Islet of Langerhans (tissue), 1 donor: ENCODE measurements around the gene DLG2.
A peak's percentile ranks its signal among the peaks of the same experiment; 100 is the strongest.
"Not testable (repeated sequence)": the region's sequence is repeated elsewhere in the genome, so short reads cannot be mapped to it uniquely, and the experiment has no call there.

ENCODE experiments used
- FAIRE-seq: peaks from one replicate; lab custom pipeline; 2011; peaks lifted over from hg19 to GRCh38; lab: Jason Lieb, UNC

Gene DLG2

DNA sequence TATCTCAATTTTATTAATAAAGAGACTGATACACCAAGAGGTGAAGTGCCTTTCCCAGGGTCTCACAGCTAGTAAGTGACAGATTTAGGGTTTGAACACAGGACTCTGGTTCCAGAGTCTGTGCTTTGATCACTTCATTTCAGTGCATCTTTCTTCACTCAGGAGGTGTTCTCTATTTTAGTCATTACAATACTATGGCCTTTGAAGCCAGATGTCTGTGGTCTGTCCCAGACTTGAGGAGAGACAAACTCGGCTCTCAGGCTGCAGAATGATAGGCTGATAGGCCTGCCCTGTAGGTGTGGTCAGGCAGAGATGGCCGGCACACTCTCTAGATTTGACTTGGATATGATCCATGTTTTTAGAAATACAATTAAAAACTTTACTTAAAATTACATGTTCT, 1862.5 kb downstream of the DLG2 start:
- no peak for FAIRE-seq

DNA sequence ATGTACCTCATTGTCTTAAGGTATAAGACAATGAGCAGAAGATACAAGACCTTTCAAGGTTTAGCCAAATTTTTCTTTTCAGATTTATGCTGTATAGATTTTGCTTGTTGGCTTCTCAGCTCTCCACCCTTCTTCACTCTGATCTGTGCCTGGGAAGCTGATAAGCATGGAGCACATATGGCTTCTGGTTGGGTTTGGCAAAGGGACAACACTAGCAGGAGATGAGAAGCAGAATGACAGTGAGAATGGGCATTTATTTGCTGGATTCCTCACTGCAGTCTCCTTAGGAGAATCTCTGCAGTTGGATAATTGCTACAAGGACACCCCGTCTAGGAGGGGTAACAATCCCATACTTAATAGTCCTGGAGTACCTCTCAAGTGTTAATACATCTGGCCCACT, 1866.2 kb downstream of the DLG2 start:
- no peak for FAIRE-seq

DNA sequence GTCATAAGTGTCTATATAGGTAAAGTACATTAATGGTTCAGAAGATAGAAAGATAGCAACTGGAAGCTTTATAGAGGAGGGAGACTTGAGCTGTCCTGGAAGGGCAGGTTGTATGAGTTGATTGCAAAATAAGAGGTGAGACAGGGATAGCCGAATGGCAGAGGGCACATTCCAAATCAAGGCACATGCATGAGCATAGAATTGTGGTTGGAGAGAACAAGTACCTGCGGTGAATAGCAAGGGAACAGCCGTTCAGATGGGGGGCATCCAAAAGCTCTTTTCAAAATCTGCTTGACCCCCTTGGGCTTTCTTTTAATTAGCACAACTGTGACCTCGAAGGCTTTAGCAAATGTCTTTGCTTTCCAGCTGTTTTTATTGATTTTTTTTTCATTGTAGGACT, 1868.0 kb downstream of the DLG2 start:
- FAIRE-seq = no peak

DNA sequence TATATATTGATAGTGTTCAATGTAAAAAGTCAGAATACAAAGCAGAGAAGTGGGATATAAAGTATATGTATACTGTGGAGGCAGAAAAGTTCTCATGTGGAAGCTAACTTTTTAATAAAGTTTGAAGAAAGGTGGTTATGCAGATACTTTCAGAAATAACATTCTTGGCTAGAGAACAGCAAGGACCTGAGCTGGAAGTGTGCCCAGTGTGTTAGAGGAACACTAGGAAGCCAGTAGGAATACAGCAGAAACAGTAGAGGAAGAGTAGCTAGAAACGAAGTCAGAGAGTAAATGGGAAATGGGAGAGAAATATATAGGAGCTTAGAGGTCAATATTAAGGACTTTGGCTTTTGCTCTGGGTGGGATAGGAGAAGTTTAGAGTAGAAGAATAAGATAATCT, 1876.1 kb downstream of the DLG2 start:
- no peak for FAIRE-seq

DNA sequence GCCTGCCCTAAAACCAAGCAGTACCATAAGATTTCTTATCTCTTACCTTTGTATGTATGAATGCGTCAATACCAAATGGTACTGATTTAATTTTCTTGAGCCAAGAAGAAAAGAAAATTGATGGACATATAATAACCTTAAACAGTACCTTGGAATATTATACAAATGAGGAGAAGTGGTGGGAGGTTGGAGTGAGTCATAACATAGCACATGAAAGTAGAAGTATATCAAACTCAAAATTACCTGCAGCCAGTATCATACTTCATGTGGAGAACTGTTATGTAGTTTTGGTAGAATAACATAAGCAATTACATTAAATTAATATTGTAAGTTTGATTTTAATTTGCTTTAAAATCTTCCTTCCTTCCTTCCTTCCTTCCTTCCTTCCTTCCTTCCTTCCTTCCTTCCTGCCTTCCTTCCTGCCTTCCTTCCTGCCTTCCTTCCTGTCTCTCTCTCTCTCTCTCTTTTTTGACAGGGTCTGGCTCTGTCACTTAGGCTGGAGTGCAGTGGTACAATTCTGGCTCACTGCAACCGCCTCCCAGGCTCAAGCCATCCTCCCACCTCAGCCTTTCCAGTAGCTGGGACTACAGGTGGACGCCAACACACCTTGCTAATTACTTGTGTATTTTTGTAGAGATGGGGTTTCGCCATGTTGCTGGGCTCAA, 1880.1 kb downstream of the DLG2 start:
- no peak for FAIRE-seq

DNA sequence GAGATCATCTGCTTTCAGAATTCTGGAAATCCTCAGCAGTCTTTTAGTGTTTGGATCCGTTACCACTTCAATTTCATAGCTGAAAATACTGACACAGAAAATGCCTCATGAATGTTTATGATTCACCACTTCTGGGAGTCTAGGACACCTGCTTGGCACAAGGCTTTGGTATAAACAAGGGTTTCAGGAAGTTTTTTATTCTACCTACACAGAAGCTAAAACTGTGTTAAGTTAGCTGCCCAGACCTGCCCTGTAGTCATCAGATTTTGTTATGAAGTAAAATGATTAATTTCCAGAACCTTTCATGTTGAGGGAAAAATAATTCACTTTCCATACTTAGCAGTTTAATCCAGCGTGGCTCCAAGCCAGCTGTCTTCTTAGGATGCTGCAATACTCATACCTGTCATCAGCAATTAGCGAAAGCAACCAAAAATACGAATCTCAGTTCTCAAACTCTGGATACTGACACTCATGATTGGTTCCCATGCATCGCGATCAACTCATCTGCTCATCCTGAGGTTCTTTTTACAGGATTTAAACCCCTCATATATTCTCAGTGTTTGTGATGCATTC, 1882.4 kb downstream of the DLG2 start:
- FAIRE-seq = no peak

DNA sequence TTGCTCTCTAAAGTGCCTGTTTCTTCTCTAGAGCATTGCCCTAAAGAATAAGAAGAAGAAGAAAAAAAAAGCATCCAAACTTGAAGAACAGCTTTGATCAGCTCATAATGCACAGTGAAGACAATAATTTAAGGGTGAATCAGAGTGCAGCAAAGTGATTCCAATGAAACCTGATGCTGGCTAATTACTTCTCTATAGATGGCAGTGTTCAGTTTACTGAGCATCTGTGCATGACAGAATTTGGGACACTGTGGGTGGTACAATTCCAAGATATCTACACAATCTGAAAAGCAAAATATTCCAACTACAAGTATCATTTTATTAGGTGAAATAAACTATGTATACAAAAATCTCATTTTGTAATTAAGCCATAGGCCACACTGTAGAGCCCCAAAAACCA, 1890.5 kb downstream of the DLG2 start:
- no peak for FAIRE-seq

DNA sequence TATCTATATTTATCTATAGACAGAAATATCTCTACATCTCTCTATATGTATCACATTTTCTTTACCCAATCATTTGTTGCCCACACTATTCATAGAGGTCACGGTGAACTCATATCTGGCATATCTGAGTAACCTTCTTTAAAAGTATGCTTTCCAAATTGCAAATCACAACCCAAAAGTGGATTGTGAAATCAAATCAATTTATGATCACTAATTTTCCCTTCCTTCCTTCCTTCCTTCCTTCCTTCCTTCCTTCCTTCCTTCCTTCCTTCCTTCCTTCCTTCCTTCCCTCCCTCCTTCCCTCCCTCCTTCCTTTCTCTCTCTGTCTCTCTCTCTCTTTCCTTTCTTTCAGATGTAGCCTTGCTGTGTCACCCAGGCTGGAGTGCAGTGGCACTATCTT, 1893.0 kb downstream of the DLG2 start:
- FAIRE-seq = no peak

DNA sequence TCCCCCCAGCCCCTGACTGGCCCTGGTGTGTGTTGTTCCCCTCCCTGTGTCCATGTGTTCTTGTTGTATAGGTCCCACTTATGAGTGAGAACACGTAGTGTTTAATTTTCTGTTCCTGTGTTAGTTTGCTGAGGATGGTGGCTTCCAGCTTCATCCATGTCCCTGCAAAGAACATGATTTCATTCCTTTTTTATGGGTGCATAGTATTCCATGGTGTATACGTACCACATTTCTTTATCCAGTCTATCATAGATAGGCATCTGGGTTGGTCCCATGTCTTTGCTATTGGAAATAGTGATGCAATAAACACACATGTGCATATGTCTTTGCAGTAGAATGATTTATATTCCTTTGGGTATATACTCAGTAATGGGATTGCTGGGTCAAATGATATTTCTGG, 1895.9 kb downstream of the DLG2 start:
- FAIRE-seq = not testable (repeated sequence)

DNA sequence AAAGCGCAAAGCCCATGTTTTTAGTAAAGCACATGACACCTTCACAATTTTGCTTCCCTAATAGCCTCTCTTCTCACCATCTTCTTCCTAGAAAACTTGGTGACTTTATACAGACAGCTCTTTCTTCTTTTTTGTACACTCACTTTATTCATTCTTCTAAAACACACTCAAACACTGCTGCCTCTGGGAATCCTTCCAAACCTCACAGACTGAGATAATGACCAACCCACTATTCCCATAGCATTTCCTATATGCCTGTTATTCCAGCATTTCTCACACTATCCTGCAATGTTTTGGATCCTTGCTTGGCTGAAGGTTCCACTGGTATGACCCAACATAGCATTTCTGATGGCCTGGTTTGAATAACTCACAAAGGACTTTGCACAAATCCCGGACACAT, 1898.9 kb downstream of the DLG2 start:
- no peak for FAIRE-seq

DNA sequence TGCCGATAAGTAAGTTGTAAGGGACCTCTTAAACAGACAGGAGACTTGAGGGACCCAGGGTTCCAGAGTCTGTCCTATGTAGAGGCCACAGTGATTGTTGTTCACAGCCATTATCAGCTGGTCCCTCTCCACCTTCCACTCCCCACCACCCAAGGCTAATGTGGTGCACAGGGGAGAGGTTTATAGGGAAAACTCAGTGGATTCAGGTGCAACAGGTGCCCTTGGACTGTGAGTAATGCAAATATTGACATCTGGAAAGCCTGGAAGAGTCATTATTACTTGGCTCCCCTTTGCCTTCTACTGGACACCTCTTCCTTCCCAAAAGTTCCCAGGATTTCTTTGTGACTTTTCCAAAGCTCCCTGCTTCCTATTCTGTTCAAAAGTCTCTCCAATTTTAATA, 1899.9 kb downstream of the DLG2 start:
- no peak for FAIRE-seq

DNA sequence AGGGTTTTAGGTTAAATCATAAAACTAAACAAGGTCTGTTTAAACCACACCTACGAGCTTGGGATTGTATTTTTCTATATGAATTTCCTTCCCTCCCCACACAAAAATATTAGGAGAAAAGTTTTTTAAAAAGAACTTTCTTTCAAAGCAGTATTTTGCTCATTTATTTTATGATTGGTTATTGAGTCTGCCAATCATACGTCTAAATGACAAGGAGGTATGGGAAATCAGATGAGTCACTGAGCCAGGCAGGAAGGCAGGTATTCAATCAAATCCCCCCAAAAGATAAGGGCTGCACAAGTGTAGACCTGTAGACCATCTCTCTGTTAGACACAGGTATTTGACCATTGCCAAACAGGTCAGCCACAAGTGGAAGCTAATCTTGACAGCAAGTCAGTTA, 1900.8 kb downstream of the DLG2 start:
- FAIRE-seq = no peak

DNA sequence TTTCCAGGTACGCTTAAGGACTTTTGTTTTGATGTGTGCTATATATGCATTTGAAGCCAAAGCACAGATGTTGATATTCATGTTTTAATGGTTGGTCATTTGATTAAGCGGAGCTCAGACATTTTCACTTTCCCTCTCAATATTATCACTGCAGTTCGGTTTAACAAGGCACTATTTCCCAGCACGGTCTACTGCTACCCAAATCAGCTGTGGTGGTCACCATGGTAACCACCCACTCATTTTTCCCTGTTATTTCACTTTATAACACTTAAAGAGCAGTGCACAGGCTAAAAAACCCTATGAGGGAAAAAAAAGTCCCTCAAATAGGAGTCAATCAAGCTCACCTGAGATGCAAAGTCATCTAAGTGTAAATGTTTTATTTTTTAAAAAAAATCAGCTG, 1901.4 kb downstream of the DLG2 start:
- FAIRE-seq = no peak

DNA sequence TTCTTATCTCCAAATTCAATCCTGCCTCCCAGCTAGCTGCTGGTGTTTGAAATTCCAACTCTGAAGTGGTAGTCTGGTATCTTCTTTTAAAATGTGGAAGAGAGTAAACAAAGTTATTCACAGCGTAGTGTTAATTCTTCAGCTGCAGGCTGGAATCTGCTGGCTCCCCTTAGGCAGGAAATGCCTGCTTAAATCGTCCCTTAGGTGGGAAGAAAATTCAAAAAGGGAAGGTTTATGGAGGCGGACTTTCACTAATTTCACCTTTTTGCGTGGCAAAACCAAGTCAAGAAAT, 1901.9 kb downstream of the DLG2 start:
- no peak for FAIRE-seq

DNA sequence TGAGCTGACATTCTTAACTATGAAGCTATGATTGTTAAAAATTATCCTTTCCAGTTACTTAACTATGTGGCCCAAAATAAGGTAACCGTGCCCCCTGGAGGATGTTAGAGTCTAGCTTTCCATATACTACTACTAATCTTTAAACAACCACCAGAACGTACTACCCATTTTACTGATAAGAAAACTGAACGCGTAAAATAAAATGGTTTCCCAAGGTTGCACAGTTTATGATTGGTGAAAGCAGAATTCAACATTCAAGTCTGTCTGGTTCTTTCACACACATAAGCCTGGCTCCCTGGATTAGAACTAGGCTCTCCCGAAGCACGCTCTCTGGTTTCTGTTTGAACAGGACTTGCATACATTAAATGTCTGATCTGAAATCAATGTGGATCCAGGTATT, 1903.1 kb downstream of the DLG2 start:
- FAIRE-seq = peak; percentile 85

DNA sequence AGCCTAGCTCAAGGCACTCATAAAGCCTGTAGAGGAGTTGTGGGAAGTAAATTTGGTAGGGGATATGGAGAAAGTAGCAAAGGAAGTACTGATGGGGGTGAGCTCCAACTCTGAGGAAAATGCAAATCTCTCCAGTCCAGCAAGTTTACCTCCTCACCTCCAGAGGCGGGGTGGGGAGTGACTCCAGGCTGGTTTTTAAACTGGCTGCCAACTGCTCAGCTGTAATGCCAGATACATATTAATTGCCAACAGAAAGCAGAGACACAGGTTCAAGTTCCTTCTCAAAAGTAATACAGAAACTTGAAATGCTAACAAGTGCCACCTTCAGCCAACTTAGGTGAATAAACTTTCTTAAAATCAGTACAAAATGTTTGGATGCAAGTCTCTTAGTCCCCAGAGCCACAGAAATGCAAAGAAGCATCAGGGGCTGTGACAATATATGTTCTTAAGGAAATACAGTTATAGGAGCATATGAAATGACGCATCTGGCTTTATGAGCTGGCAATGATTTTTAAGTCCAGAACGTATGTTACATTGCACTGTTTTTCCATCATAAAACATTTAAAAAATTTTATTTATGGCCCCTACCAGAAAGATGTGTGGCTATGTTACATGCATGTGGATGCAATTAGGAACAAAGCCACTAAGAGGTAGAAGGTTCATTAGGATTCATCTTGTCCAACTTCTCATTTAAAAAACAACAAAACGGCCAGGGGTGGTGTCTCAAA, 1904.6 kb downstream of the DLG2 start:
- FAIRE-seq = no peak

DNA sequence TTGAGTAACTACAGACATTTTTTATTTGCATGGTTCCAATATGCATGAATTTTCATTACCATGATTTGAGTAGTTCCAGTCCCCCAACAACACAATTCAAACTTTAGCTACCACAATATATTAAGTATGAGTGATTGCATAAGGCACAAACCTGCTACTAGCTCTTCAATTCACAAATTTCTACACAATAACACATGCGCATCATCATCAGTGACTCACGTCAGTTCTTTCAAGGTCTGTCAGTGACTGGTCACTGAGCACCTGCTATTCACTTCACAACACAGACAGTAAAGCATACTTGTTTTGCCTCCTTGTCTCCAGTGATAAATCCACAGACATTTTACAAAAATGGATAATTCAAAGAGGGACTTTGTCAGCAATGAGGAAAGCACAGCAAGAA, 1905.9 kb downstream of the DLG2 start:
- FAIRE-seq = no peak

DNA sequence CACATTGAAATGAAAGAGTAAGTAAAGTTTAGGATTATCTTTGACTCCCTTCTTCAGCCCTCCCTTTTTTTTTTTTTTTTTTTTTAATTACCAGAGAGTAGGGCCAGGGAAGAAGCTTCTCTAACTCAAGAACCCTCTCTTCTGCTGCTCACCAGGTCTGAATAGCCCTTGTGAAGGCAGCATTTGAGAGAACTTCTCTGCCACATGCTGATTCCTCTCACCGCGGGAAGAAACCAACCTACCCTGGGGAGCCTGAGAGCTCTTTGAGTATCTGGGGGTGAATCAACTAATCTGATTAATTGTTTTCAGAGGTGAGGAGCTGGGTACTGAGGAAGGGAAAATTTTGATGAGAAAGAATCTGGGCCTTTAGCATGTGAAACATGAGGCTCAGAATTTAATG, 1906.5 kb downstream of the DLG2 start:
- FAIRE-seq = no peak

DNA sequence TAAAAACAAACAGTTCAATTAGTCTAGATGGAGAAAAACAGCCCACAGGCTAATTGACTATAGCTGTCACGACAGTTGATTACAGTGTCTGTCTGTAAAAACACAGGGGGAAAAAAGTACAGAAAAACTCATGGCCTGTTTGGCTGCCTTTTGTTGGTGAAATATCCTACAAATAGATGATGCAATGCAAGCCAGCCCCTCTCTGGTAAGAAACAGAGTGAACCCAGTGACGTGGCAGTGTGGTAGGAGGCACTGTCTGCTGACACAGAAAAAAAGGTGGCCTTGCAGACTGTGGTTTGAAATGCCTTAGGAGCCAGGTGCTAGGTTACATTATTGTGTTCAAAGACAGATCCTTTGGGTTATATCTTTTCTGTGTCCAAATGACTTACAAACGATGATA, 1909.6 kb downstream of the DLG2 start:
- no peak for FAIRE-seq

DNA sequence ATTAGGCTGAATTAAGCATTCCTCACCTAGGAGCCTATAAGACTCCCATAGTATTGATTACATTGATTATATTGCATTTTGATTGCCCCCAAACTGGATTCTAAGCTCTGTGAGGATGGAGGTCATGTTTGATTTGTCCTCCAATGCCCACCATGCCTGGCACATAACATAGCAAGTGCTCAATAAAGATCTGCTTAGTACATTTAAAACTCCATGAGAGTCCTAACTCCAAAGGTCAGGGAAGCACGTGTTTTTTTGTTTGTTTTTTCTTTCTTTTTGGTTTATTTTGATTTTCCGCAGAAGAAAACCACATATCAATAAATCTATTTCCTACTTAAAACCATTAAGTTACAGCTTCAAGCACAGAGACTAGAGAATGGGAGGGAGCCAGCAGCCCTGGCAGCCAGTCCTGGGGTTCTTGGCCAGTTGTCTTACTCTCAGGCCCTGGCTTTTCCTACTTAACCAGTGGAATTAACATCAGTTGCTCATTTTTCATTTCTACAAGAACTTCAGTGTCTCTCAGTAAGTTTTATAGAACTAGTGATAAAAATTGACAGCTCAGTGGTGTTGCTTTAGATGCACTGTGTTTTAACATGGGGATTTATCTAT, 1911.1 kb downstream of the DLG2 start:
- FAIRE-seq = no peak

DNA sequence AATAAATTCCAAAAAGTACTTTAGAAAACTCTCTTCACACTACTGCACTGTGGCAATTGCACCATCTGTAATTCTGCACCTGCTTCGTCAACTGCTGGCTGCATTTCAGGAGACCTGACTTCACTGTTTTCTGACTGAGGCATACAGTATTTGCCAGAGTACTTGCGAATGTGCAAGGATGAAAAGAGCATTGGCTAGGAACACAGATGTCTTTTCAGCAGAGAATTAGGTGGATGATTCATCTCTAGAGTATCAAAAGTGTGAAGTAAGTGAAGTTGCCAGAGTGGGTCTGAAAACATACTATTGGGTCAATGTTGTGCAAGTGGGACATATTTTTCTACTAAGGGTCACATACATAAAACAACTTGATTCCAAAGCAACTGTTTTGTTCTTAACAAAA, 1913.4 kb downstream of the DLG2 start:
- peak; percentile 76 for FAIRE-seq

DNA sequence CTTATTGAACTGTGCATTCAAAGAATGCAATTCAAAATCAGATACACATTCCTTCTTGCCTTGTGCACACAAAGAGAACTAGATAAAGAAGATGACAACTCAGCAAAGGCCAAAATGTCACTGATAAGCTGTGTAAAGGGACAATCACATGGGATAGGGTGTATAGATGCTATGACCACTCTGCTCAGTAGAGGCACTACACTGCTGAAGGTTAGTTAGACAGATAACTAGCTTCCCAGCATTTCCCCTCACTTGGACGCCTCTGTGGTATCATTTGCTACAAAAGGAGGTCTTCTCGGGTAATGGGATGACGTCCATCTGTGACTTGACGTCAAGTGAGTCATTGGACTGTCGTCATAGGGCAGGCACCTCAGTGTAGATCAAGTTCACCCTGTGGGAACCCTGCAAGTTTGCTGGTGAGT, 1916.0 kb downstream of the DLG2 start:
- FAIRE-seq = no peak

DNA sequence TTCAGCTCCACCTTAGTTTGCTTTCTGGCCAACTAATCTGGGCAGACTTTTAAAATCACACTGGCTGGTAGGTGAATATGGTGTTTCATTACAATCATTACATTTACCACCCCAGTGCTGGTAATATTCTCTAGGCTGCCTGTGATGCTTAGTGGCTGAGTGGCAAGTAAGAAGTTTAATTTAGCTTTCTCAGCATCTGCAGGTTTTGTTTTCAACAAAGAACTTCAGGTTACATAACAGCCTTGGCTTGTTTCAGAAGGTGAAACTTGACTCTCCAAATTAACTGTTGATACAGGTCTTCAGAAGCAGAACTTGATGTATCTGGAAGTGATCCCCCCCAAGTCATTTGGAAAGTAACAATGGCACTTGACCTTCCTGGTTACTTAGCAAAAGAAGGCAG, 1917.7 kb downstream of the DLG2 start:
- FAIRE-seq = no peak

DNA sequence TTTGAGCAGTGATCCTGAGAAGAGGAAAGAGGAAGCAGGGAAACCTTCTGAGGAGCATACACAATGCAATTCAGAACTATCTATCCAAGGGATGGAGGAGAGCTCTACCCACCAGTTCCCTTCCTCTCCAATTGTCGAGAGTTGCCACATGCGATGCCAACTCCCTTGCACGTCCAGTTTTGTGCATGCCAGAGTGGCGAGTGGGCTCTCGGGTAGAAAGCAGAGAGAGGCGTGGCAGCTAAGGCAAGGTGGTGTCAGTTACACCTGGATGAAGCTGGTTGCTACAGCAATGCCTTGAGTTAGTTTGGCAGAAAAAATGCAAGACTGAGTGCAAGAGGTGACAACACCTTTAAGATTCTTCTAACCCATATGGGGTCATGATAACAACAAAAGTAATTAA, 1920.6 kb downstream of the DLG2 start:
- FAIRE-seq = no peak
